ENCODE results near the gene RNF169. TPM values are rescaled to one million over a fixed set of nuclear protein-coding genes. Genes with fewer than 3 reads are reported as not detected.

RNF169 gene
- total and polyA plus RNA-seq, 2 of the 4 experiments (the other 2 are of a cell fraction): 3.6 to 23.3 TPM

DNA sequence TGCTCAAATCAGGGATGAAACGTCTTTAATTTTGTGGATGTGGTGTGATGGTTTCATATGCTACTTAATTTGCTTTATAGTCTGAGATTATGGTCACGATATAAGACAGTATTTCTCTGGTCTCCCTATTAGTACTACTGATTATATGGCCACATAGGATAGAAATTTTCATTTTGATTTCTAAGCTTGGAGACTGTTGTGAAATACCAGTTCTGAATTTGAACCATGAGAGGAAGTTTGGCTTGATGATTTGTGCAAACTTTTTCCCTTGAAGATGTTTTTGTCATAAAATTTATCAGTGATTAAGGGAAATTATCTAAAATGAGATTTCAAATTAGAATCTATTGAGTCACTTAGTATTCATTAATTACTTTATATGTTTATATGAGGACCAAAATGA is 2.7 kb downstream of the RNF169 start:
- Histone ChIP-seq H3K9me1 (ENCODE audit: insufficient read depth, low read length) (peaks cover 7% of the 10 kb centered on the region), H2BK15ac (ENCODE audit: low read depth, low read length) (no peak overlapping the region), H2AK5ac (ENCODE audit: low read depth, low read length) (no peak overlapping the region), H3K4me2 (ENCODE audit: low read depth, low read length) (peak overlapping the region; percentile 37), H4K91ac (ENCODE audit: insufficient read depth, low read depth, low read length) (no peak overlapping the region), H4K8ac (ENCODE audit: low read depth in 2 of 2, low read length in 2 of 2) (no peak overlapping the region), H2BK5ac (ENCODE audit: low read depth, low read length, poor library complexity, severe bottlenecking) (peak overlapping the region; percentile 12), H3K9ac (ENCODE audit: low read depth, low read length) (no peak overlapping the region), H3K4me1 (ENCODE audit: control insufficient read depth, insufficient read depth, low read length) (peaks cover 14% of the 10 kb centered on the region), H3K23ac (ENCODE audit: low read depth, low read length) (no peak overlapping the region), H2AK9ac (replicated peaks; ENCODE audit: low read depth, low read length, poor library complexity) (no peak overlapping the region), H2BK20ac (ENCODE audit: low read depth, low read length) (no peak overlapping the region), H2BK120ac (ENCODE audit: low read depth, low read length) (no peak overlapping the region), H2AFZ (replicated peaks; ENCODE audit: low read length, poor library complexity) (no peak overlapping the region), H4K5ac (ENCODE audit: low read depth, low read length) (no peak overlapping the region), H3K56ac (ENCODE audit: extremely low read depth, insufficient read depth, low read length) (no peak overlapping the region), H3K27me3 (ENCODE audit: control insufficient read depth, insufficient read depth, low read length) (no peaks in the 10 kb centered on the region), H3K4me3 (ENCODE audit: insufficient read depth, low read depth, low read length) (no peak overlapping the region), H3K9me3 (ENCODE audit: control insufficient read depth, insufficient read depth, low read length) (no peaks in the 10 kb centered on the region), H4K20me1 (ENCODE audit: insufficient read depth, low read length) (peaks cover 21% of the 10 kb centered on the region), H3K14ac (replicated peaks; ENCODE audit: low read depth, low read length) (no peak overlapping the region), H3K27ac (ENCODE audit: insufficient read depth, low read length) (no peak overlapping the region), H3K79me1 (ENCODE audit: low read depth in 1 of 2, low read length in 2 of 2) (peaks cover 4 to 32% of the 10 kb centered on the region in 2 experiments; a peak in 3 of 4 replicates), H3K18ac (ENCODE audit: low read depth, low read length) (no peak overlapping the region), H3K4ac (ENCODE audit: low read depth, low read length) (no peak overlapping the region), H3K36me3 (ENCODE audit: control insufficient read depth, insufficient read depth, low read length) (no peaks in the 10 kb centered on the region)
- POLR2A ChIA-PET (ENCODE audit: unreplicated experiment): no interaction called here
- TF ChIP-seq FOS (IDR thresholded peaks at IDR 0.05; ENCODE audit: low read depth, low read length) (no peak), CEBPB (IDR thresholded peaks at IDR 0.05; ENCODE audit: low read depth, low read length) (peak; percentile 54)
- DNase-seq: no peak
- dilution Hi-C loops (cut with HindIII; ENCODE audit: low sequenced_read_pairs, unreplicated experiment): no loop called here
- intact Hi-C loops (cut with micrococcal nuclease): loop anchor here (5.0 kb wide), 1 partner anchor 66 kb away; no protein-coding TSS in a partner anchor
- no TSS peak for BruUV-seq (replicated peaks)
- no CpG with 5 or more reads among the region's 2 CpGs for WGBS, 2 experiments (ENCODE audit: extremely low coverage in 2 of 2, insufficient read length in 1 of 2)
- in situ Hi-C loops (cut with MboI; ENCODE audit: low sequenced_read_pairs): no loop called here
- CTCF ChIA-PET: interaction anchor here (1.0 kb wide), 1 partner anchor 68 kb away, joined by 3 read pairs; no protein-coding TSS in a partner anchor
- no peak for ATAC-seq (ENCODE audit: low read depth)
